IMR-90 (cell line): Measurements from ENCODE around the gene TRIM2. TPM values are rescaled to one million over a fixed set of nuclear protein-coding genes. Genes with fewer than 3 reads are reported as not detected.

Source experiments
- ATAC-seq: fragments of 200-7000 bp; cut with Tn5 transposase; 2 replicates; pipeline ENCODE4 v1.9.1; 2020; ENCODE audit warnings: low read depth, mild to moderate bottlenecking, moderate library complexity
- BruUV-seq: library from RNA; stranded (reverse); fragments of 400-500 nt; replicated peaks from 2 replicates; lab custom pipeline; 2021; lab: Mats Ljungman, UMichigan
- CTCF ChIA-PET: fragments of 300-600 bp; formaldehyde crosslinking; extraction: SDS; loops from one replicate; lab custom pipeline; 2021; ENCODE audit warnings: antibody characterized with exemption; lab: Yijun Ruan, JAX
- POLR2A ChIA-PET: fragments of 300-600 bp; sonication (Branson Sonifier 250); formaldehyde crosslinking; loops from one replicate; lab custom pipeline; 2022; ENCODE audit warnings: antibody characterized with exemption; ENCODE audit not compliant: unreplicated experiment; lab: Charles Lee
- DNase-seq: peaks from one replicate; pipeline ENCODE4 v3.0.0; 2013
- H2AFZ ChIP-seq: replicated peaks from 2 replicates; pipeline ENCODE3; 2013; ENCODE audit warnings: low read length, mild to moderate bottlenecking; ENCODE audit not compliant: poor library complexity
- H2AK5ac ChIP-seq: 2 replicates; pipeline ENCODE4 v1.6.1; 2013; ENCODE audit warnings: low read depth, low read length, inconsistent platforms
- H2AK9ac ChIP-seq: replicated peaks from 2 replicates; pipeline ENCODE3; 2013; ENCODE audit warnings: mild to moderate bottlenecking, low read depth, low read length, moderate library complexity; ENCODE audit not compliant: poor library complexity
- H2BK120ac ChIP-seq: 2 replicates; pipeline ENCODE4 v1.6.1; 2013; ENCODE audit warnings: low read depth, low read length, inconsistent platforms
- H2BK15ac ChIP-seq: 3 replicates; pipeline ENCODE4 v1.6.1; 2013; ENCODE audit warnings: low read depth, low read length, inconsistent platforms
- H2BK20ac ChIP-seq: 2 replicates; pipeline ENCODE4 v1.6.1; 2013; ENCODE audit warnings: low read depth, mild to moderate bottlenecking, inconsistent platforms, low read length, moderate library complexity
- H2BK5ac ChIP-seq: 2 replicates; pipeline ENCODE4 v1.6.1; 2013; ENCODE audit warnings: mild to moderate bottlenecking, low read depth, low read length, inconsistent platforms; ENCODE audit not compliant: poor library complexity, severe bottlenecking
- H3K14ac ChIP-seq: replicated peaks from 2 replicates; pipeline ENCODE4 v1.6.1; 2013; ENCODE audit warnings: low read depth, low read length, inconsistent platforms
- H3K18ac ChIP-seq: 2 replicates; pipeline ENCODE4 v1.6.1; 2013; ENCODE audit warnings: low read depth, low read length, control low read depth
- H3K23ac ChIP-seq: 2 replicates; pipeline ENCODE4 v1.6.1; 2013; ENCODE audit warnings: low read depth, low read length, inconsistent platforms
- H3K27ac ChIP-seq: 2 replicates; pipeline ENCODE4 v1.5.1; 2013; ENCODE audit warnings: mild to moderate bottlenecking, control low read depth, low read length; ENCODE audit not compliant: insufficient read depth
- H3K27me3 ChIP-seq: 2 replicates; pipeline ENCODE4 v1.6.1; 2013; ENCODE audit warnings: low read length; ENCODE audit not compliant: control insufficient read depth, insufficient read depth
- H3K36me3 ChIP-seq: 2 replicates; pipeline ENCODE4 v1.6.1; 2013; ENCODE audit warnings: low read length, mixed read lengths; ENCODE audit not compliant: control insufficient read depth, insufficient read depth
- H3K4ac ChIP-seq: 2 replicates; pipeline ENCODE4 v1.6.1; 2013; ENCODE audit warnings: low read depth, low read length, inconsistent platforms
- H3K4me1 ChIP-seq: 2 replicates; pipeline ENCODE4 v1.6.1; 2013; ENCODE audit warnings: low read length, mixed read lengths; ENCODE audit not compliant: control insufficient read depth, insufficient read depth
- H3K4me2 ChIP-seq: 2 replicates; pipeline ENCODE4 v1.6.1; 2013; ENCODE audit warnings: low read depth, mild to moderate bottlenecking, control low read depth, low read length, moderate library complexity
- H3K4me3 ChIP-seq: 2 replicates; pipeline ENCODE4 v1.5.1; 2013; ENCODE audit warnings: low read depth, mild to moderate bottlenecking, control low read depth, low read length, moderate library complexity; ENCODE audit not compliant: insufficient read depth
- H3K56ac ChIP-seq: 2 replicates; pipeline ENCODE4 v1.6.1; 2013; ENCODE audit warnings: low read length, inconsistent platforms; ENCODE audit not compliant: insufficient read depth; ENCODE audit errors: extremely low read depth
- H3K79me1 ChIP-seq, 2 experiments: 2 replicates each; pipeline ENCODE4 v1.6.1; 2013; ENCODE audit warnings: low read length in 2 of 2, inconsistent platforms in 1 of 2, low read depth in 1 of 2
- H3K9ac ChIP-seq: 2 replicates; pipeline ENCODE4 v1.6.1; 2013; ENCODE audit warnings: low read depth, low read length, control low read depth
- H3K9me1 ChIP-seq: 2 replicates; pipeline ENCODE4 v1.6.1; 2013; ENCODE audit warnings: low read length, inconsistent platforms; ENCODE audit not compliant: insufficient read depth
- H3K9me3 ChIP-seq: 2 replicates; pipeline ENCODE4 v1.6.1; 2013; ENCODE audit warnings: low read length; ENCODE audit not compliant: control insufficient read depth, insufficient read depth
- H4K20me1 ChIP-seq: 2 replicates; pipeline ENCODE4 v1.6.1; 2013; ENCODE audit warnings: low read length, inconsistent platforms; ENCODE audit not compliant: insufficient read depth
- H4K5ac ChIP-seq: 2 replicates; pipeline ENCODE4 v1.6.1; 2013; ENCODE audit warnings: mild to moderate bottlenecking, low read depth, low read length, control low read depth
- H4K8ac ChIP-seq, 2 experiments: 2 replicates each; pipeline ENCODE4 v1.6.1; 2013; ENCODE audit warnings: low read depth in 2 of 2, low read length in 2 of 2, control low read depth in 1 of 2, inconsistent platforms in 1 of 2
- H4K91ac ChIP-seq: 2 replicates; pipeline ENCODE4 v1.6.1; 2013; ENCODE audit warnings: low read depth, low read length, inconsistent platforms; ENCODE audit not compliant: insufficient read depth
- CHD1 ChIP-seq: IDR thresholded peaks from 2 replicates; pipeline ENCODE4 v1.6.1; 2012; ENCODE audit warnings: low read depth, low read length, improper control_type of control experiment
- NFE2L2 ChIP-seq: fragments of 150-350 bp; IDR thresholded peaks from 2 replicates; pipeline ENCODE4 v1.6.1; 2016; ENCODE audit warnings: low read depth, mild to moderate bottlenecking, low read length
- RAD21 ChIP-seq: IDR thresholded peaks from 2 replicates; pipeline ENCODE4 v1.6.1; 2012; ENCODE audit warnings: low read length, improper control_type of control experiment
- WGBS, 2 experiments: methylation state at CpG; one replicate each; pipeline versions ENCODE4 v1.1.5 to v1.1.7; 2013; ENCODE audit warnings: missing lambda C conversion rate in 2 of 2; ENCODE audit not compliant: insufficient read length in 1 of 2; ENCODE audit errors: extremely low coverage in 2 of 2; 5-methylcytosine and 5-hydroxymethylcytosine counted together
- dilution Hi-C: fragments of 300-500 bp; cut with HindIII; formaldehyde crosslinking; loops from one replicate; pipeline ENCODE4 v1.14.3; 2018; ENCODE audit warnings: low sequenced_read_pairs; ENCODE audit not compliant: unreplicated experiment
- in situ Hi-C: fragments of 300-500 bp; cut with MboI; formaldehyde crosslinking; loops from 3 replicates; pipeline ENCODE4 v1.14.3; 2019; ENCODE audit warnings: low sequenced_read_pairs, inconsistent platforms, mixed read lengths
- intact Hi-C: fragments of 100-400 bp; cut with micrococcal nuclease; formaldehyde crosslinking; loops from 2 replicates; pipeline ENCODE4 v1.10.0; 2022
- polyA plus RNA-seq, 3 experiments: library from polyadenylated mRNA; depleted of rRNA; stranded (reverse); fragments of >200 nt; gene quantifications; 2 replicates each; pipeline ENCODE4 v1.2.3, GENCODE V29; 2012; ENCODE audit warnings: low replicate concordance in 1 of 3
- total RNA-seq: library from RNA; depleted of rRNA; stranded (reverse); fragments of >200 nt; gene quantifications from 2 replicates; pipeline ENCODE4 v1.2.3, GENCODE V29; 2012
- TF ChIP-seq, protein P1 (sequence below): fragments of 150-350 bp; IDR thresholded peaks from 2 replicates; pipeline ENCODE4 v1.6.1; 2016; ENCODE audit warnings: low read depth, mild to moderate bottlenecking, low read length, moderate library complexity, borderline replicate concordance

The TRIM2 gene
- total and polyA plus RNA-seq, 2 of the 4 experiments (the other 2 are of a cell fraction): 16.0 to 64.2 TPM

DNA sequence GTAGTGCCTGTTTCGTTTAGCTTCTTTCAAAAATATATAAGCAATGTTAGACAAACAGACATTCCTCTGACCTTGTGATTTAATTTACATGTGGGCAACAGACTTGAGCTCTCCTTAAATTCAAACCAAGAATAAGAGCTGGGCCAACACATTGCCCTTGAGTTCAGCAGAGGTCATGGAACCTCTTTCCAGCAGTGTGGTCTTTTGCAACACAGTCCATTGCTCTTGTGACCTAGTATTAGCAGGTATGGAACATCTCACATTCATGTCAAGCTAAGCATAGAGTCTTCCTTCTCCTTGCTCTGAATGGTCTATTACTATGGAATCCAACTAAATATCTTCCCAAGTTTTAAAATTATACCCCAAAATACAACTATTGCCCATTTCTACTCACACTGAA lies 106.5 kb downstream of the TRIM2 start:
- no peak for DNase-seq
- H3K14ac ChIP-seq: no peak overlapping the region
- H3K4me1 ChIP-seq: peaks cover 2% of the 10 kb centered on the region; the same call in 1 of the 2 replicates
- no peaks in the 10 kb centered on the region for H4K20me1 ChIP-seq
- H2BK5ac ChIP-seq: no peak overlapping the region
- H3K18ac ChIP-seq: no peak overlapping the region
- H3K36me3 ChIP-seq: peaks cover 2% of the 10 kb centered on the region; the same call in 1 of the 2 replicates
- H3K9ac ChIP-seq: no peak overlapping the region
- H3K4me3 ChIP-seq: no peak overlapping the region
- no peak overlapping the region for H3K56ac ChIP-seq
- TF ChIP-seq CHD1 (no peak), NFE2L2 (no peak), RAD21 (no peak)
- TF ChIP-seq, protein P1, sequence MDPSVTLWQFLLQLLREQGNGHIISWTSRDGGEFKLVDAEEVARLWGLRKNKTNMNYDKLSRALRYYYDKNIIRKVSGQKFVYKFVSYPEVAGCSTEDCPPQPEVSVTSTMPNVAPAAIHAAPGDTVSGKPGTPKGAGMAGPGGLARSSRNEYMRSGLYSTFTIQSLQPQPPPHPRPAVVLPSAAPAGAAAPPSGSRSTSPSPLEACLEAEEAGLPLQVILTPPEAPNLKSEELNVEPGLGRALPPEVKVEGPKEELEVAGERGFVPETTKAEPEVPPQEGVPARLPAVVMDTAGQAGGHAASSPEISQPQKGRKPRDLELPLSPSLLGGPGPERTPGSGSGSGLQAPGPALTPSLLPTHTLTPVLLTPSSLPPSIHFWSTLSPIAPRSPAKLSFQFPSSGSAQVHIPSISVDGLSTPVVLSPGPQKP: no peak
- no peaks in the 10 kb centered on the region for H3K9me1 ChIP-seq
- no CpG with 5 or more reads among the region's 1 CpG for WGBS, 2 experiments
- H4K8ac ChIP-seq: no peak overlapping the region
- no peak overlapping the region for H3K4ac ChIP-seq
- H2AFZ ChIP-seq: no peak overlapping the region
- intact Hi-C loops: no loop called here
- in situ Hi-C loops: no loop called here
- H2BK120ac ChIP-seq: no peak overlapping the region
- peak overlapping the region; percentile 17; the same call in 1 of the 2 replicates for H3K4me2 ChIP-seq
- BruUV-seq: no TSS peak
- no peaks in the 10 kb centered on the region for H3K27me3 ChIP-seq
- H4K5ac ChIP-seq: no peak overlapping the region
- H2BK15ac ChIP-seq: no peak overlapping the region
- H2AK9ac ChIP-seq: no peak overlapping the region
- H3K23ac ChIP-seq: no peak overlapping the region
- ATAC-seq: no peak
- ChIA-PET CTCF (interaction anchor here (0.7 to 1.3 kb wide), 2 partner anchors 168 to 517 kb away, joined by 3 to 7 read pairs; no protein-coding TSS in a partner anchor), POLR2A (no interaction called here)
- H2BK20ac ChIP-seq: no peak overlapping the region
- dilution Hi-C loops: no loop called here
- H4K91ac ChIP-seq: no peak overlapping the region
- H2AK5ac ChIP-seq: no peak overlapping the region
- H3K9me3 ChIP-seq: no peaks in the 10 kb centered on the region
- no peak overlapping the region for H3K27ac ChIP-seq
- H3K79me1 ChIP-seq: no peaks in the 10 kb centered on the region; a peak in 1 of 4 replicates
